Lung (tissue), 12 donors: Measurements from ENCODE around the gene CD247. TPM values are rescaled to one million over a fixed set of nuclear protein-coding genes. Genes with fewer than 3 reads are reported as not detected.

Source experiments
- ATAC-seq: fragments of 200-7000 bp; cut with Tn5 transposase; one replicate; pipeline ENCODE4 v1.9.1; 2020; ENCODE audit warnings: moderate number of reproducible peaks; ENCODE audit not compliant: insufficient read depth, low FRiP score
- DNase-seq, 3 donors: peaks; one replicate each; pipeline ENCODE4 v3.0.0-alpha.2; 2013 to 2017
- H3K27ac ChIP-seq, 2 donors: one replicate each; pipeline ENCODE4 v1.5.1; 2013; ENCODE audit warnings: mild to moderate bottlenecking in 2 of 2, moderate library complexity in 2 of 2, control low read depth in 1 of 2, inconsistent platforms in 1 of 2, low read depth in 1 of 2, low read length in 1 of 2
- H3K27me3 ChIP-seq, 3 donors: one replicate each; pipeline ENCODE4 v1.5.1; 2013; ENCODE audit warnings: low read length in 2 of 3; ENCODE audit not compliant: control insufficient read depth in 3 of 3, insufficient read depth in 3 of 3
- H3K36me3 ChIP-seq, 4 donors: one replicate each; pipeline ENCODE4 v1.5.1; 2013; ENCODE audit warnings: low read length in 4 of 4, mild to moderate bottlenecking in 1 of 4, moderate library complexity in 1 of 4; ENCODE audit not compliant: control insufficient read depth in 4 of 4, insufficient read depth in 4 of 4
- H3K4me1 ChIP-seq, 5 donors: one replicate each; pipeline ENCODE4 v1.5.1; 2013; ENCODE audit warnings: low read length in 5 of 5, mild to moderate bottlenecking in 2 of 5, moderate library complexity in 1 of 5; ENCODE audit not compliant: control insufficient read depth in 5 of 5, insufficient read depth in 5 of 5
- H3K4me3 ChIP-seq: one replicate; pipeline ENCODE4 v1.5.1; 2013; ENCODE audit warnings: mild to moderate bottlenecking, control low read depth, moderate library complexity
- H3K9ac ChIP-seq, 2 donors: one replicate each; pipeline ENCODE4 v1.5.1; 2013; ENCODE audit warnings: low read length in 2 of 2, control low read depth in 1 of 2; ENCODE audit not compliant: insufficient read depth in 1 of 2
- H3K9me3 ChIP-seq, 4 donors: one replicate each; pipeline ENCODE4 v1.5.1; 2013; ENCODE audit warnings: low read length in 3 of 4, mild to moderate bottlenecking in 1 of 4, moderate library complexity in 1 of 4; ENCODE audit not compliant: control insufficient read depth in 4 of 4, insufficient read depth in 3 of 4
- WGBS, 2 donors: extraction: QIAGEN DNeasy Blood & Tissue Kit; methylation state at CpG; one replicate each; pipeline ENCODE4 v1.1.7; 2013; 5-methylcytosine and 5-hydroxymethylcytosine counted together
- polyA plus RNA-seq, 2 donors: library from polyadenylated mRNA; stranded (reverse); fragments of 200-250 nt; gene quantifications; one replicate each; pipeline ENCODE4 v1.2.1, GENCODE V29; 2013
- total RNA-seq, 2 donors: library from RNA; depleted of rRNA in 1 of 2; stranded (reverse); fragments of >200 nt in 1 of 2; gene quantifications; one replicate each; pipeline ENCODE4 v1.2.1, GENCODE V29; 2014 to 2021
- TF ChIP-seq, protein P1 (sequence below): IDR thresholded peaks from 2 replicates; pipeline ENCODE4 v1.5.1; 2012; ENCODE audit warnings: mild to moderate bottlenecking; ENCODE audit errors: control extremely low read depth, extremely low read depth
- donor health status: control.
- donor health status: control.
- donor health status: Bipolar disorder and iron deficiency.
- donor health status: healthy.
- donor health status: DM: yes; HTN: yes; CAD: no.

CD247 gene
- total and polyA plus RNA-seq, 4 donors, result 3.4 to 5.9 (median 3.8) TPM

DNA sequence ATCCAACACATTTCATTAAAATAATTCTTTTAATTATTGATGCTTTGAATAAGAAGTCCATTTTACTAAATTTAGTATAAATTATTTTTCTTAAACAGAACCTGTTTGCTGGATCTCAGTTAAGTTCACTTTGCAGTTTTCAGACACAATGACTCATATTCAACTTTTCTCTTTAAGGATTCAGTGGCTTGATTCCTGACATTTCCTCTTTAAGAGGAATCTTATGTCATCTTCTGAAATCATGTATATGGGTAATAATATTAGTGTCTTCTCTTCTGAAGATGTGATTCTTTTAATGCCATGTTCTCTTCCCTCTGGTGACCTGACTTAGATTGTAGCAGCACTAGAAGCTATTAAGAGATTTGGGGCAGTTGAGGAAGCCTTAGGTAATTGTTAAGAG lies 22.7 kb upstream of the CD247 start:
- DNase-seq, result no peak
- no peak for ATAC-seq
- H3K27ac ChIP-seq, result no peak overlapping the region

DNA sequence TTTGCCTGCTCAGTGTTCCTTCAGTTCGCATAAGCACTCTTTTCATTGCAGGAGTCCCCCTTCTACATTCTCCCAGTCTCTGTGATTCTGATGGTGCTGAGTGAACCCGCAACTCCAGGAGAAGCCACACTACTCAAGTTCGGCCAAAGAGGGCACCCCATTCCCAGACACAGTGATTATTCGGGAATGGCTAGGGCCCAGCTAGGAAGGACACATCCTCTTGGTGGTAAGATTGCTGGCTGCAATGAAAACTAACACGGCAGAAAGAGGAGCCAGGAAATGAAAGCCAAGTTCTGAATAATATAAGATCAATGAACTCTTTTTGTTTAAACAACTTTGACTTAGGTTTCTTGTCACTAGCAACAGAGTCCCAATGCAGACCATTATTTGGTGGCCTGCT lies 20.3 kb upstream of the CD247 start:
- Histone ChIP-seq H3K36me3 (peaks cover 0 to 4% (median 3%) of the 10 kb centered on the region in 4 donors), H3K9ac (no peak overlapping the region), H3K9me3 (no peaks in the 10 kb centered on the region), H3K27ac (no peak overlapping the region), H3K4me1 (peaks cover 0 to 3% (median under 1%) of the 10 kb centered on the region in 5 donors), H3K4me3 (no peak overlapping the region), H3K27me3 (no peaks in the 10 kb centered on the region)
- peak in 2 of 3 donors; percentile 38 to 40 for DNase-seq
- TF ChIP-seq, protein P1, sequence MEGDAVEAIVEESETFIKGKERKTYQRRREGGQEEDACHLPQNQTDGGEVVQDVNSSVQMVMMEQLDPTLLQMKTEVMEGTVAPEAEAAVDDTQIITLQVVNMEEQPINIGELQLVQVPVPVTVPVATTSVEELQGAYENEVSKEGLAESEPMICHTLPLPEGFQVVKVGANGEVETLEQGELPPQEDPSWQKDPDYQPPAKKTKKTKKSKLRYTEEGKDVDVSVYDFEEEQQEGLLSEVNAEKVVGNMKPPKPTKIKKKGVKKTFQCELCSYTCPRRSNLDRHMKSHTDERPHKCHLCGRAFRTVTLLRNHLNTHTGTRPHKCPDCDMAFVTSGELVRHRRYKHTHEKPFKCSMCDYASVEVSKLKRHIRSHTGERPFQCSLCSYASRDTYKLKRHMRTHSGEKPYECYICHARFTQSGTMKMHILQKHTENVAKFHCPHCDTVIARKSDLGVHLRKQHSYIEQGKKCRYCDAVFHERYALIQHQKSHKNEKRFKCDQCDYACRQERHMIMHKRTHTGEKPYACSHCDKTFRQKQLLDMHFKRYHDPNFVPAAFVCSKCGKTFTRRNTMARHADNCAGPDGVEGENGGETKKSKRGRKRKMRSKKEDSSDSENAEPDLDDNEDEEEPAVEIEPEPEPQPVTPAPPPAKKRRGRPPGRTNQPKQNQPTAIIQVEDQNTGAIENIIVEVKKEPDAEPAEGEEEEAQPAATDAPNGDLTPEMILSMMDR, result no peak
- no peak for ATAC-seq
- 57 to 68% methylated on average over 5 of the region's 5 CpGs for WGBS, 2 donors

More for the DNA sequence above, 22.7 kb upstream of the CD247 start:
- TF ChIP-seq, protein P1, result no peak
- H3K9ac ChIP-seq, result no peak overlapping the region
- H3K27me3 ChIP-seq, result no peaks in the 10 kb centered on the region
- no peaks in the 10 kb centered on the region for H3K9me3 ChIP-seq
- H3K36me3 ChIP-seq, result peaks cover 3 to 16% (median 9%) of the 10 kb centered on the region in 4 donors
- H3K4me1 ChIP-seq, result peaks cover 0 to 5% (median 0%) of the 10 kb centered on the region in 5 donors
- no peak overlapping the region for H3K4me3 ChIP-seq

DNA sequence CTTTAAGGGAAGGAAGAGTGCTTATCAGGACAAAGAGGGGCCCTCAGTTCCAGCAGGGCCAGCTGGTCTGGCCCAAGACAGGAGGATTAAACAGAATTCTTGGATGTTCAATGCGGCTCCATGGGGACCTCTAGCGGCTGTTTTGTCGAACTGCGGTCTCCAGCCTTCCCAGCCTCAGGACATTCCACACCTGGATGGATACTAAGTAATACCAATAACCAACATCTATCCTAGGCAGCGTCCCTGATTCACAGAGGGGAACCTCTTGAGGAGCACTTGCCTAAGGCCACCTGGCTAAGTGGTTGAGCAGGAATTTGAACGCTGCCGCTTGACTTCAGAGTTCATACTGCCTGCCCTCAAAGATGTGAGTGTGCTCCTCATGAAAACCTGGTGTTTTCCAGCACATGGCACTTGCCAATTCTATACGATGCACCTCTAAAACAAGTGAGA lies 15.5 kb upstream of the CD247 start:
- Histone ChIP-seq H3K9me3 (no peaks in the 10 kb centered on the region), H3K27ac (no peak overlapping the region), H3K9ac (no peak overlapping the region), H3K4me3 (no peak overlapping the region), H3K36me3 (no peaks in the 10 kb centered on the region), H3K27me3 (no peaks in the 10 kb centered on the region), H3K4me1 (peaks cover 0 to 7% (median 0%) of the 10 kb centered on the region in 5 donors)
- peak; percentile 78 to 81 (median 79) for DNase-seq
- TF ChIP-seq, protein P1, result peak; percentile 79
- WGBS, 2 donors, result 14 to 16% methylated on average over 8 of the region's 8 CpGs
- ATAC-seq, result peak; percentile 71
